ENCODE measurements around the gene RNF112. TPM values are rescaled to one million over a fixed set of nuclear protein-coding genes. Genes with fewer than 3 reads are reported as not detected.

Gene RNF112
- total RNA-seq, 2 experiments from 2014 or later: 0.47 TPM; not detected in 1

DNA sequence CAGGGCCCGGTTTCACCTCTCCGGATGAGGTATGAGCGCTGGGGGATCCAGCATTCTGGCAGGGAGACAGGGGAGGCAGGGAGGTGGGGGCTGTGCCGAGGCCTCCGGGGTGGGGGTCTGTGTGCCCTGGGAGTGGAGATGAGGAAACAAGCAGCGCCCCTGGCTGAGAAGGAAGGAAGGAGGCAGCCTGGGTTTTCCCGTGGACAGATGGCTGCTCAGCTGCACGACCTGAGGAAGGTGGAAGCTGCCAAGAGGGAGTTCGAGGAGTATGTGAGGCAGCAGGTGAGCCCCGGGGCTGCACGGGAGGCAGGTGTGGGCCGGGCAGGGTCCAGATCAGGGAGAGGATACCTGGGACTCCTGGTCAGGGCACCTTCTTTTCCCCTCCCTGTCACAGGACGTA lies 4.3 kb downstream of the RNF112 start:
- no peaks in the 10 kb centered on the region for H3K9me3 ChIP-seq (ENCODE audit: low read length)
- no peak overlapping the region for H3K27ac ChIP-seq (ENCODE audit: low read depth, low read length, poor library complexity, severe bottlenecking)
- DNase-seq (ENCODE audit: low spot score): no peak
- BruUV-seq (replicated peaks): no TSS peak
- H3K9me2 ChIP-seq (ENCODE audit: insufficient read depth, low read length): no peaks in the 10 kb centered on the region
- CTCF ChIA-PET (ENCODE audit: unreplicated experiment): no interaction called here
- H4K20me1 ChIP-seq (ENCODE audit: insufficient read depth, low read length): no peaks in the 10 kb centered on the region
- POLR2A ChIA-PET: no interaction called here
- no peak overlapping the region for H3K4me3 ChIP-seq (ENCODE audit: low read depth, low read length, poor library complexity, severe bottlenecking)
- intact Hi-C loops (cut with micrococcal nuclease; ENCODE audit: unreplicated experiment): no loop called here
- H3K79me2 ChIP-seq (ENCODE audit: insufficient read depth, low read depth, low read length): no peaks in the 10 kb centered on the region
- no peaks in the 10 kb centered on the region for H3K36me3 ChIP-seq (ENCODE audit: insufficient read depth, low read length)
- no peak overlapping the region for H2AFZ ChIP-seq (ENCODE audit: low read length)
- TF ChIP-seq, protein P1, sequence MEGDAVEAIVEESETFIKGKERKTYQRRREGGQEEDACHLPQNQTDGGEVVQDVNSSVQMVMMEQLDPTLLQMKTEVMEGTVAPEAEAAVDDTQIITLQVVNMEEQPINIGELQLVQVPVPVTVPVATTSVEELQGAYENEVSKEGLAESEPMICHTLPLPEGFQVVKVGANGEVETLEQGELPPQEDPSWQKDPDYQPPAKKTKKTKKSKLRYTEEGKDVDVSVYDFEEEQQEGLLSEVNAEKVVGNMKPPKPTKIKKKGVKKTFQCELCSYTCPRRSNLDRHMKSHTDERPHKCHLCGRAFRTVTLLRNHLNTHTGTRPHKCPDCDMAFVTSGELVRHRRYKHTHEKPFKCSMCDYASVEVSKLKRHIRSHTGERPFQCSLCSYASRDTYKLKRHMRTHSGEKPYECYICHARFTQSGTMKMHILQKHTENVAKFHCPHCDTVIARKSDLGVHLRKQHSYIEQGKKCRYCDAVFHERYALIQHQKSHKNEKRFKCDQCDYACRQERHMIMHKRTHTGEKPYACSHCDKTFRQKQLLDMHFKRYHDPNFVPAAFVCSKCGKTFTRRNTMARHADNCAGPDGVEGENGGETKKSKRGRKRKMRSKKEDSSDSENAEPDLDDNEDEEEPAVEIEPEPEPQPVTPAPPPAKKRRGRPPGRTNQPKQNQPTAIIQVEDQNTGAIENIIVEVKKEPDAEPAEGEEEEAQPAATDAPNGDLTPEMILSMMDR (conservative IDR thresholded peaks at IDR 0.05; ENCODE audit: low read length): no peak
- TF ChIP-seq EZH2phosphoT487 (IDR thresholded peaks at IDR 0.05; ENCODE audit: borderline replicate concordance, low read depth, low read length): no peak
- peaks cover 5% of the 10 kb centered on the region for H3K4me1 ChIP-seq (ENCODE audit: insufficient read depth, low read length, poor library complexity, severe bottlenecking)
- H3K4me2 ChIP-seq (ENCODE audit: low read length): no peak overlapping the region

DNA sequence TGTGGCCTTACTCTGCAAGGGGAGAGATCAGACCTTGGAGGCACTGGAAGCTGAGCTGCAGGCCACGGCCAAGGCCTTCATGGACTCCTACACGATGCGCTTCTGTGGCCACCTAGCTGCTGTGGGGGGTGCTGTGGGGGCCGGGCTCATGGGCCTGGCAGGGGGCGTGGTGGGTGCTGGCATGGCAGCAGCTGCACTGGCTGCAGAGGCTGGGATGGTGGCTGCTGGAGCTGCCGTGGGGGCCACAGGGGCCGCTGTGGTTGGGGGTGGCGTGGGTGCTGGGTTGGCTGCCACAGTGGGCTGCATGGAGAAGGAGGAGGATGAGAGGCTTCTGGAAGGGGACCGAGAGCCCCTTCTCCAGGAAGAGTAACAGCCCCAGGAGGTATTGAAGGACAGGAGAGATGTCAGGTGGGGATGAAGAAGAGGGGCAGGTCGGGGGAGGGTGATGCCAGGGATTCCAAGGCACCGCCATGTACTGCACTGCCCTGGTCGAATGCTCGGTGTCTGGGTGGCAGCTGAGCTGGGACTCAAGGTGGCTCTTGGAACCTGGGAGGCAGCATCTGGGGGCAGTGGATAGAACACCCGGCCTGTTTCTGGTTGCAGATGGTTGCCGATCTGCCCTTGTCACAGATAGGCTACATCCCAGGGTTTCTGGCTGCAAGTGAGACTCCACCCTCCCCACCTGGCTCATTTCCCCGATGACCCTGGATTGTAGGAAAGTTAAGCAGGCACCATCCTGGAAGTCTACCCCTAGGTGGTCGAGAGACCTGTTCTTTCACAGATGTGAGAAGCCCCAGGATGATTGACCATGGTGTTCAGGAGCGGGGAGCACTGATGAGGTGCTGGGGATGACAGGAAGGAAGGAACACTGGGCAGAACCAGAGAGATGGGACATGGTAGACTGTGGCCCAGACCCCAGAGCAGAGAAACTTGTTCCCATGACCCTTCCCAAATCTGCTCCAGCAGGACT lies 5.1 kb downstream of the RNF112 start:
- peaks cover 5% of the 10 kb centered on the region for H3K4me1 ChIP-seq (ENCODE audit: insufficient read depth, low read length, poor library complexity, severe bottlenecking)
- no TSS peak for BruUV-seq (replicated peaks)
- H2AFZ ChIP-seq (ENCODE audit: low read length): no peak overlapping the region
- H3K79me2 ChIP-seq (ENCODE audit: insufficient read depth, low read depth, low read length): no peaks in the 10 kb centered on the region
- ChIA-PET POLR2A (no interaction called here), CTCF (ENCODE audit: unreplicated experiment) (no interaction called here)
- no peak overlapping the region for H3K27ac ChIP-seq (ENCODE audit: low read depth, low read length, poor library complexity, severe bottlenecking)
- no peak overlapping the region for H3K4me3 ChIP-seq (ENCODE audit: low read depth, low read length, poor library complexity, severe bottlenecking)
- no peak overlapping the region for H3K4me2 ChIP-seq (ENCODE audit: low read length)
- no peaks in the 10 kb centered on the region for H3K9me2 ChIP-seq (ENCODE audit: insufficient read depth, low read length)
- TF ChIP-seq, protein P1 (conservative IDR thresholded peaks at IDR 0.05; ENCODE audit: low read length): no peak
- TF ChIP-seq EZH2phosphoT487 (IDR thresholded peaks at IDR 0.05; ENCODE audit: borderline replicate concordance, low read depth, low read length): no peak
- no peaks in the 10 kb centered on the region for H3K36me3 ChIP-seq (ENCODE audit: insufficient read depth, low read length)
- intact Hi-C loops (cut with micrococcal nuclease; ENCODE audit: unreplicated experiment): no loop called here
- H3K9me3 ChIP-seq (ENCODE audit: low read length): no peaks in the 10 kb centered on the region
- DNase-seq (ENCODE audit: low spot score): no peak
- no peaks in the 10 kb centered on the region for H4K20me1 ChIP-seq (ENCODE audit: insufficient read depth, low read length)

DNA sequence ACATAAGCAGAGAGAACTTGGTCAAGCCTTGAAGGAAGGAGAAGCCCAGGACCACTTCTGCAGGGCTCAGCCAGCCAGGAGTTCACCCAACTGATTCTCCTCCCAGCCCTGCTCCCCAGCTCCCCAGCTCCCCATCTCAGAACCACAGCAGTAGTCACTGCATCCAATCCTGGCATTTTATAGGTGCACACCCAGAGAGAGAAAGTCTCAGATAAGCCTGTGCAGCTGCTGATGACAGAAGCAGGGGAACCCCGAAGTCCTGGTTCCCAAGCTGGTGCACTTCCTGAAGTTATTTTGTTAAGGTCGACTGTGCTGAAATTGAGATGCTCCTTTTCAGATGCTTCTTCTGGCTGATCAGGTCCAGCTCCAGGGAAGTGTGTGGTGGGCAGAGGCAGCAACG lies 6.6 kb downstream of the RNF112 start:
- CTCF ChIA-PET (ENCODE audit: unreplicated experiment): no interaction called here
- Histone ChIP-seq H3K4me3 (ENCODE audit: low read depth, low read length, poor library complexity, severe bottlenecking) (no peak overlapping the region), H3K9me2 (ENCODE audit: insufficient read depth, low read length) (no peaks in the 10 kb centered on the region), H3K27ac (ENCODE audit: low read depth, low read length, poor library complexity, severe bottlenecking) (no peak overlapping the region), H3K4me1 (ENCODE audit: insufficient read depth, low read length, poor library complexity, severe bottlenecking) (peaks cover 5% of the 10 kb centered on the region), H3K4me2 (ENCODE audit: low read length) (no peak overlapping the region), H4K20me1 (ENCODE audit: insufficient read depth, low read length) (no peaks in the 10 kb centered on the region), H3K79me2 (ENCODE audit: insufficient read depth, low read depth, low read length) (no peaks in the 10 kb centered on the region), H3K9me3 (ENCODE audit: low read length) (no peaks in the 10 kb centered on the region), H2AFZ (ENCODE audit: low read length) (no peak overlapping the region), H3K36me3 (ENCODE audit: insufficient read depth, low read length) (no peaks in the 10 kb centered on the region)
- no TSS peak for BruUV-seq (replicated peaks)
- TF ChIP-seq, protein P1 (conservative IDR thresholded peaks at IDR 0.05; ENCODE audit: low read length): no peak
- TF ChIP-seq EZH2phosphoT487 (IDR thresholded peaks at IDR 0.05; ENCODE audit: borderline replicate concordance, low read depth, low read length): no peak
- no peak for DNase-seq (ENCODE audit: low spot score)
- intact Hi-C loops (cut with micrococcal nuclease; ENCODE audit: unreplicated experiment): no loop called here
- POLR2A ChIA-PET: no interaction called here

All from OCI-LY7 (cell line).